T-helper 9 cell (primary cell): ENCODE measurements around the gene CFAP61.

Experiments used
- DNase-seq: peaks from one replicate; pipeline ENCODE4 v3.0.0-alpha.2; 2020

Gene CFAP61

GRCh38 chr20:20037960-20038359 is 14.4 kb upstream of the CFAP61 start:
- no peak for DNase-seq

GRCh38 chr20:20038586-20038985 is 13.7 kb upstream of the CFAP61 start:
- no peak for DNase-seq

GRCh38 chr20:20039752-20040387 is 12.5 kb upstream of the CFAP61 start:
- DNase-seq, result no peak

GRCh38 chr20:20051767-20052073 is 612 bp upstream of the CFAP61 start:
- DNase-seq, result no peak

- DNase-seq, result no peak
Observed at GRCh38 chr20:20060234-20060998, 8.1 kb downstream of the CFAP61 start.

- no peak for DNase-seq
Observed at GRCh38 chr20:20063941-20064702, 11.8 kb downstream of the CFAP61 start.

- DNase-seq, result no peak
Observed at GRCh38 chr20:20065361-20065760, 13.0 kb downstream of the CFAP61 start.

GRCh38 chr20:20070871-20071726 is 18.8 kb downstream of the CFAP61 start:
- no peak for DNase-seq

- no peak for DNase-seq
Observed at GRCh38 chr20:20073801-20074371, 21.6 kb downstream of the CFAP61 start.

GRCh38 chr20:20075032-20075431 is 22.7 kb downstream of the CFAP61 start:
- DNase-seq, result no peak

GRCh38 chr20:20076297-20077065 is 24.1 kb downstream of the CFAP61 start:
- DNase-seq, result no peak

- DNase-seq, result no peak
Observed at GRCh38 chr20:20078041-20078440, 25.7 kb downstream of the CFAP61 start.

GRCh38 chr20:20079102-20079784 is 26.9 kb downstream of the CFAP61 start:
- DNase-seq, result no peak

GRCh38 chr20:20083807-20084206 is 31.5 kb downstream of the CFAP61 start:
- no peak for DNase-seq

GRCh38 chr20:20084296-20084752 is 32.0 kb downstream of the CFAP61 start:
- no peak for DNase-seq

- DNase-seq, result no peak
Observed at GRCh38 chr20:20085071-20085470, 32.7 kb downstream of the CFAP61 start.

- DNase-seq, result no peak
Observed at GRCh38 chr20:20085812-20086211, 33.5 kb downstream of the CFAP61 start.

GRCh38 chr20:20089018-20089417 is 36.7 kb downstream of the CFAP61 start:
- no peak for DNase-seq

- DNase-seq, result no peak
Observed at GRCh38 chr20:20089939-20090338, 37.6 kb downstream of the CFAP61 start.

GRCh38 chr20:20092827-20093226 is 40.5 kb downstream of the CFAP61 start:
- DNase-seq, result no peak

- DNase-seq, result no peak
Observed at GRCh38 chr20:20094410-20094809, 42.1 kb downstream of the CFAP61 start.
